Effector memory CD4-positive, alpha-beta T cell (primary cell): Measurements from ENCODE around the gene CHCHD10.

Source experiments
- DNase-seq, 3 donors: peaks; one replicate each; pipeline ENCODE4 v3.0.0-alpha.2; 2020
- H3K27ac ChIP-seq: 2 replicates; pipeline ENCODE4 v1.7.0; 2013; ENCODE audit warnings: mild to moderate bottlenecking, low read length, moderate library complexity; ENCODE audit not compliant: insufficient read depth, poor library complexity, severe bottlenecking
- H3K27me3 ChIP-seq: replicated peaks from 2 replicates; pipeline ENCODE4 v1.7.0; 2013; ENCODE audit warnings: mild to moderate bottlenecking, low read length; ENCODE audit not compliant: insufficient read depth, control insufficient read depth, poor library complexity, severe bottlenecking
- H3K36me3 ChIP-seq: 2 replicates; pipeline ENCODE4 v1.7.0; 2013; ENCODE audit warnings: mild to moderate bottlenecking, low read length, moderate library complexity; ENCODE audit not compliant: control insufficient read depth, insufficient read depth
- H3K4me1 ChIP-seq: 2 replicates; pipeline ENCODE4 v1.7.0; 2013; ENCODE audit warnings: low read length, mild to moderate bottlenecking; ENCODE audit not compliant: control insufficient read depth, insufficient read depth, poor library complexity, severe bottlenecking
- H3K4me3 ChIP-seq: 2 replicates; pipeline ENCODE4 v1.7.0; 2013; ENCODE audit warnings: low read length, low read depth, mild to moderate bottlenecking; ENCODE audit not compliant: insufficient read depth, poor library complexity, severe bottlenecking
- H3K9me3 ChIP-seq: 2 replicates; pipeline ENCODE4 v1.7.0; 2013; ENCODE audit warnings: mild to moderate bottlenecking, low read length, moderate library complexity; ENCODE audit not compliant: control insufficient read depth
- total RNA-seq, 3 donors: gene quantifications; one replicate each; lab custom pipeline; 2026; lab: John Stamatoyannopoulos, UW

The CHCHD10 gene
- total RNA-seq = 5.8 to 15.4 (median 7.9) reads per million in 3 donors

- H3K36me3 ChIP-seq = no peaks in the 10 kb centered on the region
- peak within 1 kb of the TSS; percentile 65 for H3K27ac ChIP-seq
- H3K27me3 ChIP-seq = no peaks in the 10 kb centered on the region
- H3K9me3 ChIP-seq = no peaks in the 10 kb centered on the region
- DNase-seq = peak; percentile 44 to 62 (median 59)
- H3K4me1 ChIP-seq = peaks cover 37% of the 10 kb centered on the region
- peak within 1 kb of the TSS; percentile 98 for H3K4me3 ChIP-seq
Measured at GRCh38 chr22:23767673-23768548, at the start of gene CHCHD10. TSS of gene CHCHD10 (minus strand) at chr22:23767972. CDS start at chr22:23767874, 98 bp downstream.

GRCh38 chr22:23817146-23817545 is 49.4 kb upstream of the CHCHD10 start:
- H3K4me3 ChIP-seq = no peak overlapping the region
- no peak overlapping the region for H3K27ac ChIP-seq
- H3K27me3 ChIP-seq = no peaks in the 10 kb centered on the region
- H3K4me1 ChIP-seq = no peaks in the 10 kb centered on the region
- no peak for DNase-seq
- peaks cover 42% of the 10 kb centered on the region for H3K36me3 ChIP-seq
- H3K9me3 ChIP-seq = no peaks in the 10 kb centered on the region

GRCh38 chr22:23816156-23816976 is 48.6 kb upstream of the CHCHD10 start:
- no peak overlapping the region for H3K27ac ChIP-seq
- H3K4me1 ChIP-seq = no peaks in the 10 kb centered on the region
- peaks cover 38% of the 10 kb centered on the region for H3K36me3 ChIP-seq
- no peaks in the 10 kb centered on the region for H3K27me3 ChIP-seq
- no peak for DNase-seq
- no peaks in the 10 kb centered on the region for H3K9me3 ChIP-seq
- no peak overlapping the region for H3K4me3 ChIP-seq

GRCh38 chr22:23815541-23816155 is 47.9 kb upstream of the CHCHD10 start:
- no peak for DNase-seq
- Histone ChIP-seq H3K4me1 (no peaks in the 10 kb centered on the region), H3K27me3 (no peaks in the 10 kb centered on the region), H3K36me3 (peaks cover 33% of the 10 kb centered on the region), H3K4me3 (no peak overlapping the region), H3K9me3 (no peaks in the 10 kb centered on the region), H3K27ac (no peak overlapping the region)

DNA sequence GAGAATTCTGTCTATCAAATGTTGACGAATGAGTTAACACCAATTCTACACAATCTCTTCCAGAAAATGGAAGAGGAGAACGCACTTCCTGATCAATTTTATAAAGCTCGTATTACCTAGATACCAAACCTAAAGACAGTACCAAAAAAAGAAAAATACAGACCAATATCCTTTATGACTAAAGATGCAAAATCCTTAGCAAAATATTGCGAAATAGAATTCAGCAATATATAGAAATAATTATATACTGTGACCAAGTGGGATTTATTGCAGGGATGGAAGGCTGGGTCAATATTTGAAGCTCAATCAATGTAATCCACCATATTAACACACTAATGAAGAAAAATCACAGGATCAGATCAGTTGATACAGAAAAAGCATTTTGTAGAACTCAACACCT is 44.6 kb upstream of the CHCHD10 start:
- Histone ChIP-seq H3K4me3 (no peak overlapping the region), H3K9me3 (no peaks in the 10 kb centered on the region), H3K27ac (no peak overlapping the region), H3K27me3 (no peaks in the 10 kb centered on the region), H3K36me3 (peaks cover 17% of the 10 kb centered on the region), H3K4me1 (no peaks in the 10 kb centered on the region)
- DNase-seq = no peak

- DNase-seq = no peak
- H3K36me3 ChIP-seq = peaks cover 51% of the 10 kb centered on the region
- no peaks in the 10 kb centered on the region for H3K4me1 ChIP-seq
- H3K4me3 ChIP-seq = no peak overlapping the region
- H3K27me3 ChIP-seq = no peaks in the 10 kb centered on the region
- no peak overlapping the region for H3K27ac ChIP-seq
- no peaks in the 10 kb centered on the region for H3K9me3 ChIP-seq
Measured at GRCh38 chr22:23806837-23807236, 39.1 kb upstream of the CHCHD10 start.

DNA sequence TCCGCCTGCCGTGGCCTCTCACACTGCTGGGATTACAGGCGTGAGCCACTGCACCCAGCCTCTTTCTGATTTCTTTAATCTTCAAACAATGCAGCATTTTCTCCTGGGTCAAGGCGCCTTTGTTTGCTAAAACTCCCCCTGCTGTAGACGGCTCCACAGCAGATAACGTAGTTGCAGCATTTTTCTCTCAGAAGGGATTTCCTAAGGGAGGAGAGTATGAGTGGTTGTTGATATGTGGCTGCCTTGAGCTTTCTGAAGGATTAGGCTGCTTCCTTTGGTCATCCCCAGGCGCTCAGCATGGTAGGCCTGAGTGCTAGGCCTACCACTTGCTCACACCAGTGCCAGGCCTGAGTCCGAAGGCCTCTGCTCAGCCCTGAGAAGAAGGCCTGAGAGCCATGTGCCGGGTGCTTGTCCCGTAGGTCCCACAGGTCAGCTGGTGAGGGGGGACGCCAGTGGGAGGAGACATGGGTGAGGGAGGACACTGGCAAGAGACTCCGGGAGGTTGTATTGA is 37.1 kb upstream of the CHCHD10 start:
- Histone ChIP-seq H3K36me3 (peaks cover 69% of the 10 kb centered on the region), H3K4me1 (no peaks in the 10 kb centered on the region), H3K9me3 (no peaks in the 10 kb centered on the region)

GRCh38 chr22:23803001-23803819 is 35.4 kb upstream of the CHCHD10 start:
- H3K27ac ChIP-seq = no peak overlapping the region
- DNase-seq = no peak
- no peak overlapping the region for H3K4me3 ChIP-seq
- no peaks in the 10 kb centered on the region for H3K9me3 ChIP-seq
- H3K4me1 ChIP-seq = no peaks in the 10 kb centered on the region
- no peaks in the 10 kb centered on the region for H3K27me3 ChIP-seq
- H3K36me3 ChIP-seq = peaks cover 72% of the 10 kb centered on the region

More for the DNA sequence above, 37.1 kb upstream of the CHCHD10 start:
- Histone ChIP-seq H3K4me3 (no peak overlapping the region), H3K27me3 (no peaks in the 10 kb centered on the region), H3K27ac (no peak overlapping the region)
- no peak for DNase-seq

DNA sequence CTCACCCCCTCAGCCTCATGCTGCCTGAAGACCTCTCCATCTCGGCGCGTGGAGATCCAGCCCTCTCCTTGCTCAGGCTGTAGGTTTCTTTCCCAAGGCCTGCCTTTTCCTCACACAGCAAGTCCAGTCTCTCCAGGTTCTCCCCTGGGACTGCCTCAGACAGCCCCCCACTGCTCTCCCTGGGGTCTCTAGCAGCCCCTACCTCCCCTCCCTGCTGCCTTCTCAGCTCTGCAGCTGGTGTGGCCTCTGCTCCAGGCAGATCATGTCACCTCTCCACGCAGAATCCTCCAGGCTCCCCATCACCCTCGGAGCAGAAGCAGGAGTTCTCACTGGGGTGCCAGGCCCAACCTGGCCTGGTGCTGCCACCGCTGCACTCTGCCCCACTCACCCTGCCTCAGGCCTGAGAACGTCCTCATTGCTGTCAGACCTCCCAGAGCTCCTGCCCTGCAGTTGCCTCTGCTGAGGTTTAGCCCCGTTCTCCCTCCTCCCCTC is 34.2 kb upstream of the CHCHD10 start:
- no peaks in the 10 kb centered on the region for H3K9me3 ChIP-seq
- no peak overlapping the region for H3K27ac ChIP-seq
- DNase-seq = no peak
- peaks cover 73% of the 10 kb centered on the region for H3K36me3 ChIP-seq
- H3K4me3 ChIP-seq = no peak overlapping the region
- H3K27me3 ChIP-seq = no peaks in the 10 kb centered on the region
- no peaks in the 10 kb centered on the region for H3K4me1 ChIP-seq
